WTC11 (cell line): ENCODE measurements around the gene VTI1B. TPM values are rescaled to one million over a fixed set of nuclear protein-coding genes. Genes with fewer than 3 reads are reported as not detected.

Source experiments
- ATAC-seq: fragments of 200-7000 bp; cut with Tn5 transposase; 2 replicates; pipeline ENCODE4 v1.10.0; 2021; ENCODE audit warnings: mild to moderate bottlenecking, moderate library complexity
- CTCF ChIA-PET: fragments of 300-600 bp; sonication (Branson Sonifier 250); formaldehyde crosslinking; loops from one replicate; lab custom pipeline; 2021; ENCODE audit warnings: antibody characterized with exemption; lab: Charles Lee
- POLR2A ChIA-PET: fragments of 350-600 bp; sonication (Branson Sonifier 250); formaldehyde crosslinking; loops from one replicate; lab custom pipeline; 2021; ENCODE audit warnings: antibody characterized with exemption; lab: Charles Lee
- DNase-seq: peaks from one replicate; pipeline ENCODE4 v3.0.0; 2021; ENCODE audit warnings: low spot score
- H3K27ac Mint-ChIP-seq: 2 replicates; pipeline ENCODE4 v1.8.0; 2021; ENCODE audit warnings: mixed read lengths
- H3K27me3 Mint-ChIP-seq: 2 replicates; pipeline ENCODE4 v1.8.0; 2021; ENCODE audit warnings: low read depth, mild to moderate bottlenecking, moderate library complexity, mixed read lengths
- H3K36me3 Mint-ChIP-seq: 2 replicates; pipeline ENCODE4 v1.8.0; 2021; ENCODE audit warnings: mixed read lengths
- H3K4me1 Mint-ChIP-seq: 2 replicates; pipeline ENCODE4 v1.8.0; 2022; ENCODE audit warnings: mixed read lengths
- H3K4me3 Mint-ChIP-seq: 2 replicates; pipeline ENCODE4 v1.8.0; 2021; ENCODE audit warnings: mild to moderate bottlenecking, moderate library complexity, mixed read lengths
- H3K9me3 Mint-ChIP-seq: 2 replicates; pipeline ENCODE4 v1.8.0; 2021; ENCODE audit warnings: mixed read lengths
- ETV6 ChIP-seq: sonication (generic); formaldehyde crosslinking; IDR thresholded peaks from 2 replicates; pipeline ENCODE4 v1.8.1; 2022; ENCODE audit warnings: mild to moderate bottlenecking, missing genetic modification reagents
- FOXJ3 ChIP-seq: sonication (generic); formaldehyde crosslinking; IDR thresholded peaks from 2 replicates; pipeline ENCODE4 v1.9.0; 2021; ENCODE audit warnings: missing genetic modification reagents, mild to moderate bottlenecking, borderline replicate concordance
- KAT7 ChIP-seq: sonication (generic); formaldehyde crosslinking; IDR thresholded peaks from 2 replicates; pipeline ENCODE4 v1.8.1; 2023; ENCODE audit warnings: missing genetic modification reagents, mild to moderate bottlenecking, borderline replicate concordance
- NFE2L1 ChIP-seq: sonication (generic); formaldehyde crosslinking; IDR thresholded peaks from 2 replicates; pipeline ENCODE4 v1.8.1; 2023; ENCODE audit warnings: missing genetic modification reagents
- NR3C1 ChIP-seq: sonication (generic); formaldehyde crosslinking; conservative IDR thresholded peaks from 2 replicates; pipeline ENCODE4 v1.8.1; 2023; ENCODE audit warnings: low read depth, mild to moderate bottlenecking, missing genetic modification reagents
- SP1 ChIP-seq: sonication (generic); formaldehyde crosslinking; conservative IDR thresholded peaks from 2 replicates; pipeline ENCODE4 v1.8.1; 2022; ENCODE audit warnings: missing genetic modification reagents
- TCF7 ChIP-seq: sonication (generic); formaldehyde crosslinking; IDR thresholded peaks from 2 replicates; pipeline ENCODE4 v1.8.0; 2022; ENCODE audit warnings: mild to moderate bottlenecking, low read depth, missing genetic modification reagents, moderate library complexity
- TP53 ChIP-seq: sonication (generic); formaldehyde crosslinking; IDR thresholded peaks from 2 replicates; pipeline ENCODE4 v1.8.1; 2023; ENCODE audit warnings: mild to moderate bottlenecking, missing genetic modification reagents
- ZNF121 ChIP-seq: sonication (generic); formaldehyde crosslinking; IDR thresholded peaks from 2 replicates; pipeline ENCODE4 v1.8.0; 2023; ENCODE audit warnings: missing genetic modification reagents
- total RNA-seq: library from RNA; stranded (reverse); gene quantifications from 3 replicates; pipeline ENCODE4 v1.2.3, GENCODE V29; 2021
- TF ChIP-seq, protein P1 (sequence below): sonication (generic); formaldehyde crosslinking; IDR thresholded peaks from 2 replicates; pipeline ENCODE4 v1.8.1; 2023; ENCODE audit warnings: mild to moderate bottlenecking, missing genetic modification reagents, moderate library complexity
- TF ChIP-seq, protein P2 (sequence below): sonication (generic); formaldehyde crosslinking; IDR thresholded peaks from 2 replicates; pipeline ENCODE4 v1.8.0; 2022; ENCODE audit warnings: mild to moderate bottlenecking, missing genetic modification reagents
- TF ChIP-seq, protein P3 (sequence below): fragments of 200-600 bp; IDR thresholded peaks from 2 replicates; pipeline ENCODE4 v1.8.0; 2022; ENCODE audit warnings: antibody characterized with exemption
- TF ChIP-seq, protein P4 (sequence below): sonication (generic); formaldehyde crosslinking; IDR thresholded peaks from 2 replicates; pipeline ENCODE4 v1.8.1; 2023; ENCODE audit warnings: mild to moderate bottlenecking, moderate library complexity, missing genetic modification reagents
- TF ChIP-seq, protein P5 (sequence below): fragments of 250-450 bp; sonication (Bioruptor Pico); IDR thresholded peaks from 2 replicates; pipeline ENCODE4 v1.9.0; 2021; ENCODE audit warnings: mild to moderate bottlenecking
- TF ChIP-seq, protein P6 (sequence below): sonication (generic); formaldehyde crosslinking; IDR thresholded peaks from 2 replicates; pipeline ENCODE4 v1.8.1; 2022; ENCODE audit warnings: mild to moderate bottlenecking, missing genetic modification reagents, moderate library complexity, borderline replicate concordance
- TF ChIP-seq, protein P7 (sequence below): sonication (generic); formaldehyde crosslinking; IDR thresholded peaks from 2 replicates; pipeline ENCODE4 v1.8.1; 2023; ENCODE audit warnings: mild to moderate bottlenecking, missing genetic modification reagents, borderline replicate concordance
- TF ChIP-seq, protein P8 (sequence below): sonication (generic); formaldehyde crosslinking; IDR thresholded peaks from 2 replicates; pipeline ENCODE4 v1.8.1; 2022; ENCODE audit warnings: low read depth, missing genetic modification reagents, borderline replicate concordance

The VTI1B gene
- total RNA-seq, 1 experiment from 2014 or later: 108 TPM

DNA sequence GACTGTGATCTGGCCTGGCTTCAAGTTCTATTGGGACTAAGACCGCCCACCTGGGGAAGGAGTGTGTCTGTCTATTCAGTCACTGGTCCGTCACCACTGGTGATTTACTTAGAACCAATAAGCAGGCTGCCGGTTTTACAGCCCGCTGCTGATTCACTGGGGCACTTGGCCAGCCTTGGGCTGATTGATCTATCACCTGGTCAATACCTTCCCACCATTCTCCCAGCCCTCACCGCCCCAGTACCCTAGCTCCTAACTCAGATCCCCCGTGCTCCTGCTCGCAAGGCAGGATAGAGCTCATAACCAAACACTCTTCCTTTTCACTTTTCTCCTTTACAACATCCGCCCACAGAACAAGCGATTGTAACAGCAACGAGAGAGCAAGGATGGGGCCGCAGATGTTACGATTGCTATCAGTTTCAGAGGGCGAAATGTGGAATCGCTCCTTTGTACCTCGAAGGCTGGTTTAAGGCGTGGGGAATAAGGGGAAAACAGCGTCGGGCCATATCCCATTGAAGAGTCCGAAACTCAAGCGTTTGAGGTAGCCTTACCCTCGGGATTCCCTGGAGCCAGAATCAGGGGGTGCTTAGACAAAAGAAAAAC is 20.5 kb upstream of the VTI1B start (continued):
- TF ChIP-seq, protein P1, sequence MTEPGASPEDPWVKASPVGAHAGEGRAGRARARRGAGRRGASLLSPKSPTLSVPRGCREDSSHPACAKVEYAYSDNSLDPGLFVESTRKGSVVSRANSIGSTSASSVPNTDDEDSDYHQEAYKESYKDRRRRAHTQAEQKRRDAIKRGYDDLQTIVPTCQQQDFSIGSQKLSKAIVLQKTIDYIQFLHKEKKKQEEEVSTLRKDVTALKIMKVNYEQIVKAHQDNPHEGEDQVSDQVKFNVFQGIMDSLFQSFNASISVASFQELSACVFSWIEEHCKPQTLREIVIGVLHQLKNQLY (CRISPR knock-in tag): no peak
- TF ChIP-seq, protein P2, sequence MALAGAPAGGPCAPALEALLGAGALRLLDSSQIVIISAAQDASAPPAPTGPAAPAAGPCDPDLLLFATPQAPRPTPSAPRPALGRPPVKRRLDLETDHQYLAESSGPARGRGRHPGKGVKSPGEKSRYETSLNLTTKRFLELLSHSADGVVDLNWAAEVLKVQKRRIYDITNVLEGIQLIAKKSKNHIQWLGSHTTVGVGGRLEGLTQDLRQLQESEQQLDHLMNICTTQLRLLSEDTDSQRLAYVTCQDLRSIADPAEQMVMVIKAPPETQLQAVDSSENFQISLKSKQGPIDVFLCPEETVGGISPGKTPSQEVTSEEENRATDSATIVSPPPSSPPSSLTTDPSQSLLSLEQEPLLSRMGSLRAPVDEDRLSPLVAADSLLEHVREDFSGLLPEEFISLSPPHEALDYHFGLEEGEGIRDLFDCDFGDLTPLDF: 0 out of 2 replicates have a peak, but pooled peaks have one; percentile 56
- TF ChIP-seq NFE2L1 (CRISPR knock-in tag): peak; percentile 63; the same call in 1 of the 2 replicates
- no peak for TF ChIP-seq TP53 (CRISPR knock-in tag)

DNA sequence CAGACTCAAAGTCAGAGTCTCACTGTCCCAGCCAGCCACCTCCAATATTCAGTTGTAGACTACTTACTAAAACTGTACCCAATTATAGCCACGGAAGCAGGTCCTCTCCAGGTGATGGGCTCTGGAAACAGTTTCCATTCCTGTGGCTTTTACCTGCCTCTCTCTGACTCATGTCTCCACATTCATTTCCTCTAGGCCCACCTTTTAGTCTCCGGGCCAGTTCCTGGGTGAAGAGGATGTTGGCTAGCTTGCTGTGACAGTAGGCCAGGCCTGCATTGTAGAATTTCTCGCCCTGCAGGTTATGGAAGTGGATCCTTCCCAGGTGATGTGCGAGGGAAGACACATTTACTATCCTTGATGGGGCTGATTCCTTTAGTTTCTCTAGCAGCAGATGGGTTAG is 15.6 kb upstream of the VTI1B start:
- no peak overlapping the region for H3K4me3 Mint-ChIP-seq
- H3K9me3 Mint-ChIP-seq: no peaks in the 10 kb centered on the region
- CTCF ChIA-PET: interaction anchor here (0.9 kb wide), 1 partner anchor 106 kb away, joined by 3 read pairs; no protein-coding TSS in a partner anchor
- peaks cover 81% of the 10 kb centered on the region for H3K36me3 Mint-ChIP-seq
- POLR2A ChIA-PET: no interaction called here
- ATAC-seq: no peak
- TF ChIP-seq, protein P1 (CRISPR knock-in tag): no peak
- TF ChIP-seq, all 79 proteins: peak for 0
- Mint-ChIP-seq H3K4me1 (peaks cover 7% of the 10 kb centered on the region), H3K27me3 (no peaks in the 10 kb centered on the region), H3K27ac (no peak overlapping the region)
- no peak for DNase-seq

DNA sequence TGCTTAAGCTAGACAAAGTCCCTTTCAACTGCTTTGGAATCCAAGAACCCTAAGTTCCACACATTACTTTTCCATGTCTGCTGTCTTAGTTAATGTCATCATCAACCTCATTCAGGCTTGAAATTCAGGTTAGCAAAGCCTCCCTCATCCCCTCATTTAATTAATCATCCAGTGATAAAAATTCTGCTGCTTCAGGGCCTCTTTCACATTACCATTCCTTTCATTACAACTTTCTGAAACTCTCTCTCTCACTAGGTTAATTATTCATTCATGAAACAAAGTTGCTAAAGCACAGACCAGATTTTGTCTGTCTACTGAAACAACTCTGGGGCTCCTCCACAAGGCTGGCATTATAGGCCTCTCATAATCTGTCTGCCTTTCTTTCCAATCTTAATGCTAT is 9.4 kb upstream of the VTI1B start:
- ChIA-PET POLR2A (no interaction called here), CTCF (no interaction called here)
- Mint-ChIP-seq H3K4me3 (no peak overlapping the region), H3K27ac (no peak overlapping the region; the same call in 1 of the 2 replicates), H3K4me1 (no peaks in the 10 kb centered on the region), H3K9me3 (no peaks in the 10 kb centered on the region), H3K36me3 (peaks cover 78% of the 10 kb centered on the region), H3K27me3 (no peaks in the 10 kb centered on the region)
- ATAC-seq: no peak
- DNase-seq: no peak
- no peak for TF ChIP-seq SP1 (CRISPR knock-in tag)
- TF ChIP-seq ETV6 (CRISPR knock-in tag): no peak
- no peak for TF ChIP-seq TCF7
- TF ChIP-seq, protein P3, sequence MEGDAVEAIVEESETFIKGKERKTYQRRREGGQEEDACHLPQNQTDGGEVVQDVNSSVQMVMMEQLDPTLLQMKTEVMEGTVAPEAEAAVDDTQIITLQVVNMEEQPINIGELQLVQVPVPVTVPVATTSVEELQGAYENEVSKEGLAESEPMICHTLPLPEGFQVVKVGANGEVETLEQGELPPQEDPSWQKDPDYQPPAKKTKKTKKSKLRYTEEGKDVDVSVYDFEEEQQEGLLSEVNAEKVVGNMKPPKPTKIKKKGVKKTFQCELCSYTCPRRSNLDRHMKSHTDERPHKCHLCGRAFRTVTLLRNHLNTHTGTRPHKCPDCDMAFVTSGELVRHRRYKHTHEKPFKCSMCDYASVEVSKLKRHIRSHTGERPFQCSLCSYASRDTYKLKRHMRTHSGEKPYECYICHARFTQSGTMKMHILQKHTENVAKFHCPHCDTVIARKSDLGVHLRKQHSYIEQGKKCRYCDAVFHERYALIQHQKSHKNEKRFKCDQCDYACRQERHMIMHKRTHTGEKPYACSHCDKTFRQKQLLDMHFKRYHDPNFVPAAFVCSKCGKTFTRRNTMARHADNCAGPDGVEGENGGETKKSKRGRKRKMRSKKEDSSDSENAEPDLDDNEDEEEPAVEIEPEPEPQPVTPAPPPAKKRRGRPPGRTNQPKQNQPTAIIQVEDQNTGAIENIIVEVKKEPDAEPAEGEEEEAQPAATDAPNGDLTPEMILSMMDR: no peak
- no peak for TF ChIP-seq FOXJ3 (CRISPR knock-in tag)
- no peak for TF ChIP-seq KAT7 (CRISPR knock-in tag)
- TF ChIP-seq, protein P1 (CRISPR knock-in tag): no peak
- TF ChIP-seq TP53 (CRISPR knock-in tag): no peak
- TF ChIP-seq NR3C1 (CRISPR knock-in tag): no peak
- TF ChIP-seq ZNF121: no peak
- TF ChIP-seq, protein P4, sequence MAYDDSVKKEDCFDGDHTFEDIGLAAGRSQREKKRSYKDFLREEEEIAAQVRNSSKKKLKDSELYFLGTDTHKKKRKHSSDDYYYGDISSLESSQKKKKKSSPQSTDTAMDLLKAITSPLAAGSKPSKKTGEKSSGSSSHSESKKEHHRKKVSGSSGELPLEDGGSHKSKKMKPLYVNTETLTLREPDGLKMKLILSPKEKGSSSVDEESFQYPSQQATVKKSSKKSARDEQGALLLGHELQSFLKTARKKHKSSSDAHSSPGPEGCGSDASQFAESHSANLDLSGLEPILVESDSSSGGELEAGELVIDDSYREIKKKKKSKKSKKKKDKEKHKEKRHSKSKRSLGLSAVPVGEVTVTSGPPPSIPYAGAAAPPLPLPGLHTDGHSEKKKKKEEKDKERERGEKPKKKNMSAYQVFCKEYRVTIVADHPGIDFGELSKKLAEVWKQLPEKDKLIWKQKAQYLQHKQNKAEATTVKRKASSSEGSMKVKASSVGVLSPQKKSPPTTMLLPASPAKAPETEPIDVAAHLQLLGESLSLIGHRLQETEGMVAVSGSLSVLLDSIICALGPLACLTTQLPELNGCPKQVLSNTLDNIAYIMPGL (CRISPR knock-in tag): no peak
- TF ChIP-seq, protein P5, sequence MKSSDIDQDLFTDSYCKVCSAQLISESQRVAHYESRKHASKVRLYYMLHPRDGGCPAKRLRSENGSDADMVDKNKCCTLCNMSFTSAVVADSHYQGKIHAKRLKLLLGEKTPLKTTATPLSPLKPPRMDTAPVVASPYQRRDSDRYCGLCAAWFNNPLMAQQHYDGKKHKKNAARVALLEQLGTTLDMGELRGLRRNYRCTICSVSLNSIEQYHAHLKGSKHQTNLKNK: no peak
- TF ChIP-seq, protein P6, sequence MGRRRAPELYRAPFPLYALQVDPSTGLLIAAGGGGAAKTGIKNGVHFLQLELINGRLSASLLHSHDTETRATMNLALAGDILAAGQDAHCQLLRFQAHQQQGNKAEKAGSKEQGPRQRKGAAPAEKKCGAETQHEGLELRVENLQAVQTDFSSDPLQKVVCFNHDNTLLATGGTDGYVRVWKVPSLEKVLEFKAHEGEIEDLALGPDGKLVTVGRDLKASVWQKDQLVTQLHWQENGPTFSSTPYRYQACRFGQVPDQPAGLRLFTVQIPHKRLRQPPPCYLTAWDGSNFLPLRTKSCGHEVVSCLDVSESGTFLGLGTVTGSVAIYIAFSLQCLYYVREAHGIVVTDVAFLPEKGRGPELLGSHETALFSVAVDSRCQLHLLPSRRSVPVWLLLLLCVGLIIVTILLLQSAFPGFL (CRISPR knock-in tag): no peak
- TF ChIP-seq, protein P7, sequence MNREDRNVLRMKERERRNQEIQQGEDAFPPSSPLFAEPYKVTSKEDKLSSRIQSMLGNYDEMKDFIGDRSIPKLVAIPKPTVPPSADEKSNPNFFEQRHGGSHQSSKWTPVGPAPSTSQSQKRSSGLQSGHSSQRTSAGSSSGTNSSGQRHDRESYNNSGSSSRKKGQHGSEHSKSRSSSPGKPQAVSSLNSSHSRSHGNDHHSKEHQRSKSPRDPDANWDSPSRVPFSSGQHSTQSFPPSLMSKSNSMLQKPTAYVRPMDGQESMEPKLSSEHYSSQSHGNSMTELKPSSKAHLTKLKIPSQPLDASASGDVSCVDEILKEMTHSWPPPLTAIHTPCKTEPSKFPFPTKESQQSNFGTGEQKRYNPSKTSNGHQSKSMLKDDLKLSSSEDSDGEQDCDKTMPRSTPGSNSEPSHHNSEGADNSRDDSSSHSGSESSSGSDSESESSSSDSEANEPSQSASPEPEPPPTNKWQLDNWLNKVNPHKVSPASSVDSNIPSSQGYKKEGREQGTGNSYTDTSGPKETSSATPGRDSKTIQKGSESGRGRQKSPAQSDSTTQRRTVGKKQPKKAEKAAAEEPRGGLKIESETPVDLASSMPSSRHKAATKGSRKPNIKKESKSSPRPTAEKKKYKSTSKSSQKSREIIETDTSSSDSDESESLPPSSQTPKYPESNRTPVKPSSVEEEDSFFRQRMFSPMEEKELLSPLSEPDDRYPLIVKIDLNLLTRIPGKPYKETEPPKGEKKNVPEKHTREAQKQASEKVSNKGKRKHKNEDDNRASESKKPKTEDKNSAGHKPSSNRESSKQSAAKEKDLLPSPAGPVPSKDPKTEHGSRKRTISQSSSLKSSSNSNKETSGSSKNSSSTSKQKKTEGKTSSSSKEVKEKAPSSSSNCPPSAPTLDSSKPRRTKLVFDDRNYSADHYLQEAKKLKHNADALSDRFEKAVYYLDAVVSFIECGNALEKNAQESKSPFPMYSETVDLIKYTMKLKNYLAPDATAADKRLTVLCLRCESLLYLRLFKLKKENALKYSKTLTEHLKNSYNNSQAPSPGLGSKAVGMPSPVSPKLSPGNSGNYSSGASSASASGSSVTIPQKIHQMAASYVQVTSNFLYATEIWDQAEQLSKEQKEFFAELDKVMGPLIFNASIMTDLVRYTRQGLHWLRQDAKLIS (CRISPR knock-in tag): no peak
- TF ChIP-seq, protein P8, sequence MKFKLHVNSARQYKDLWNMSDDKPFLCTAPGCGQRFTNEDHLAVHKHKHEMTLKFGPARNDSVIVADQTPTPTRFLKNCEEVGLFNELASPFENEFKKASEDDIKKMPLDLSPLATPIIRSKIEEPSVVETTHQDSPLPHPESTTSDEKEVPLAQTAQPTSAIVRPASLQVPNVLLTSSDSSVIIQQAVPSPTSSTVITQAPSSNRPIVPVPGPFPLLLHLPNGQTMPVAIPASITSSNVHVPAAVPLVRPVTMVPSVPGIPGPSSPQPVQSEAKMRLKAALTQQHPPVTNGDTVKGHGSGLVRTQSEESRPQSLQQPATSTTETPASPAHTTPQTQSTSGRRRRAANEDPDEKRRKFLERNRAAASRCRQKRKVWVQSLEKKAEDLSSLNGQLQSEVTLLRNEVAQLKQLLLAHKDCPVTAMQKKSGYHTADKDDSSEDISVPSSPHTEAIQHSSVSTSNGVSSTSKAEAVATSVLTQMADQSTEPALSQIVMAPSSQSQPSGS (CRISPR knock-in tag): no peak
- TF ChIP-seq NFE2L1 (CRISPR knock-in tag): no peak
